Anterior cingulate cortex (tissue), 58 donors: ENCODE results near the gene FPR2.
"Not testable (repeated sequence)": the region's sequence is repeated elsewhere in the genome, so short reads cannot be mapped to it uniquely, and the experiment has no call there.

Experiments used
- DNase-seq, 58 donors: peaks; one replicate each; lab custom pipeline; 2025; lab: John Stamatoyannopoulos, UW

FPR2 gene

GRCh38 chr19:51739466-51740213, 21.3 kb upstream of the FPR2 start:
- no peak for DNase-seq

- no peak for DNase-seq
Observed at GRCh38 chr19:51740356-51740755, 20.6 kb upstream of the FPR2 start.

- no peak for DNase-seq
Observed at GRCh38 chr19:51742789-51743188, 18.2 kb upstream of the FPR2 start.

GRCh38 chr19:51743405-51743804, 17.6 kb upstream of the FPR2 start:
- DNase-seq: no peak

- no peak for DNase-seq
Observed at GRCh38 chr19:51746731-51747130, 14.2 kb upstream of the FPR2 start.

GRCh38 chr19:51749979-51750378, 11.0 kb upstream of the FPR2 start:
- DNase-seq: no peak

GRCh38 chr19:51750400-51751094, 10.4 kb upstream of the FPR2 start:
- DNase-seq: no peak

- DNase-seq: peak in 6 of 58 donors; percentile 4 to 15 (median 12)
Observed at GRCh38 chr19:51751655-51752054, 9.3 kb upstream of the FPR2 start, which contains the start of gene FPR1. FPR1 (minus strand) TSS chr19:51751878; CDS start chr19:51746994, 4,884 bp downstream.

GRCh38 chr19:51754109-51754508, 6.9 kb upstream of the FPR2 start:
- peak in 3 of 58 donors; percentile 1 to 35 (median 1) for DNase-seq

- DNase-seq: no peak
Observed at GRCh38 chr19:51754770-51755169, 6.2 kb upstream of the FPR2 start.

GRCh38 chr19:51755571-51755970, 5.4 kb upstream of the FPR2 start:
- DNase-seq: no peak

- no peak for DNase-seq
Observed at GRCh38 chr19:51761696-51762095, 716 bp downstream of the FPR2 start.

GRCh38 chr19:51765086-51765485, 4.1 kb downstream of the FPR2 start:
- DNase-seq: no peak

- DNase-seq: no peak
Observed at GRCh38 chr19:51766461-51766860, 5.5 kb downstream of the FPR2 start.

GRCh38 chr19:51771376-51772130, 10.6 kb downstream of the FPR2 start:
- DNase-seq: peak in 1 of 58 donors; percentile 2

GRCh38 chr19:51772977-51773376, 12.0 kb downstream of the FPR2 start:
- no peak for DNase-seq

GRCh38 chr19:51776561-51776960, 15.6 kb downstream of the FPR2 start:
- not testable (repeated sequence) for DNase-seq

GRCh38 chr19:51777570-51778462, 16.8 kb downstream of the FPR2 start:
- DNase-seq: peak in 47 of 58 donors; percentile 1 to 72 (median 33)

GRCh38 chr19:51779181-51779580, 18.2 kb downstream of the FPR2 start:
- no peak for DNase-seq

GRCh38 chr19:51779703-51780102, 18.7 kb downstream of the FPR2 start:
- no peak for DNase-seq
